ENCODE measurements around the gene NCAM1.

The NCAM1 gene

DNA sequence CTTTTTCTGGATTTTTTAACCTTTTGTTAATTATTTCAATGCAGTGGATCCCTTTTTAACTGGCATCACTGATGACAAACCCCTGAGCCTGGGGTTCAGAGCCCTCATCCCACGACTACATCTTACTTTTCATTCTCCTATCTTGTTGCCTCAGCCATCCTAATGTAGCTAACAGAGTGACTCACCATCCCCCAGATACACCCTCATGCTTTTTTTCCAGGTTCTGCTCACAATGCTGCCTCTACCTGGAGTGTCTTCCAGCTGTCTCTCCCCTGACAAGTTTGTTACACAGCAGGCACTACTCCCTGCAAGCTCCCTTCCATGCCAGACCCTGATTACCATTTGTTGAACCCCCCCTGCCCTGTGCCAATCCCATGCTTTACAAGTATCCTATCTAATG is 135.4 kb downstream of the NCAM1 start:
- DNase-seq = no peak

DNA sequence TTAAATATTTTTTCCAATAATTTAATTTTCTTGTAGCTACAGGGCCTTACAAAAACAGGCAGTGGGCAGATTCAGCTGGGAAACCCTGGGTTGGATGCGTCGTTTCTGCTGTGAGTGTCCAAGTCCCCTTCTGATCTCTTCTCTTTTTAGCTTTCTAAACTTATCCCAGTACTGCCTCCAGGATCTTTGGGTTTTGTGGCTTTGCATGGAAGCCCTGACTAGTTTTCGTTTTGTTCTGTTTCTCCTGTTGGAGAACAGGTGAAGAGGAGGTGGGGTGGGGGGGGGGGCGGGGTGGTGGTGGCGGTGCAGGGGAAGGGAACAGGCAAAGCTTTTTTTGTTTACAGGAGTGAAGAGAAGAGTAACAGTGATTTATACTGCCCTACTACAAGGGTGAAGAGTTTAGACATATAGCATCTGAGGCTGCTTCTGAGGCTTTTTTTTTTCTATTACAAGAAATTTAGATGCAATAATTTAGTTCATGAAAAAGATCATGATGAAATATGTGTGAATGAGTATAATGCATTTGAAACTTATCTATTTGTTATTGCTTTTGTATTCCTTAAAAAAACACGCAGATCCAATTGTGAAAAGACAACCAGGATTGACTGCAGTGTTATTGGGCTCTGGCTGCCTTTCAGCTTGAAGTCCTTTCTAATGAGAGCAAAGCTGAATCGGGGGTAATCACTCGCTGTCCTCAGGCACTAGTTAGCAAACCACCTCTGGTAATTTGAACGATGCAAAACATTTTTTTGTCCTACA is 142.9 kb downstream of the NCAM1 start:
- no peak for DNase-seq

DNA sequence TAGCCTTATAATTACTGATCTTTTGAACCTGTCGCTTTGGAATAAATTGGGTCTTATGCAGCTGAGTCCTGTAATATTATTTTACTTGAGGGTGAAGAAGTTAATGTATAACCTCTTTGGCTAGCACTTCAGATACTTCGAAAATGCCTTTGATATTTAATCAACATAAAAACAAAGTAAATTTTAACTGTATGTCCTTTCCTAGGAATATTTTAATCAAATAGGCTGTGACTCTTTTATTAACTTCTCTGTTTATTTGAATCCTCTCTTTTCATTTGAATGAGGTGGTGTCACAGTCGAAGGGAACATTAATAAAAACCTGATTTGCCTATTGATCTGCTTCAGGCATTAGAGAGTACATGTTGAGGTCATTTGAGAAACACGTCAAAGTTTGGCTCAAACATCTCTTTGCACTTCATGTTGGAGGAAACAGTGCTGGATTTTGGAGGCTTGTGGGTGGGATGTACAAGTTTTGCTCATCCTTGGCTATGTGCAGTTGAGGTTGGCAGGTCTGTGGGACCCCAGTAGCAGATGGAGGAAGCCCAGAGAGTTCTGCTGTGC is 143.6 kb downstream of the NCAM1 start:
- no peak for DNase-seq

GRCh38 chr11:113105592-113105991 is 144.4 kb downstream of the NCAM1 start:
- no peak for DNase-seq

GRCh38 chr11:113106507-113106906 is 145.3 kb downstream of the NCAM1 start:
- DNase-seq = no peak

- no peak for DNase-seq
Observed at GRCh38 chr11:113110046-113110445, 148.8 kb downstream of the NCAM1 start.

- DNase-seq = no peak
Observed at GRCh38 chr11:113111156-113111555, 149.9 kb downstream of the NCAM1 start.

- no peak for DNase-seq
Observed at GRCh38 chr11:113112307-113112706, 151.1 kb downstream of the NCAM1 start.

DNA sequence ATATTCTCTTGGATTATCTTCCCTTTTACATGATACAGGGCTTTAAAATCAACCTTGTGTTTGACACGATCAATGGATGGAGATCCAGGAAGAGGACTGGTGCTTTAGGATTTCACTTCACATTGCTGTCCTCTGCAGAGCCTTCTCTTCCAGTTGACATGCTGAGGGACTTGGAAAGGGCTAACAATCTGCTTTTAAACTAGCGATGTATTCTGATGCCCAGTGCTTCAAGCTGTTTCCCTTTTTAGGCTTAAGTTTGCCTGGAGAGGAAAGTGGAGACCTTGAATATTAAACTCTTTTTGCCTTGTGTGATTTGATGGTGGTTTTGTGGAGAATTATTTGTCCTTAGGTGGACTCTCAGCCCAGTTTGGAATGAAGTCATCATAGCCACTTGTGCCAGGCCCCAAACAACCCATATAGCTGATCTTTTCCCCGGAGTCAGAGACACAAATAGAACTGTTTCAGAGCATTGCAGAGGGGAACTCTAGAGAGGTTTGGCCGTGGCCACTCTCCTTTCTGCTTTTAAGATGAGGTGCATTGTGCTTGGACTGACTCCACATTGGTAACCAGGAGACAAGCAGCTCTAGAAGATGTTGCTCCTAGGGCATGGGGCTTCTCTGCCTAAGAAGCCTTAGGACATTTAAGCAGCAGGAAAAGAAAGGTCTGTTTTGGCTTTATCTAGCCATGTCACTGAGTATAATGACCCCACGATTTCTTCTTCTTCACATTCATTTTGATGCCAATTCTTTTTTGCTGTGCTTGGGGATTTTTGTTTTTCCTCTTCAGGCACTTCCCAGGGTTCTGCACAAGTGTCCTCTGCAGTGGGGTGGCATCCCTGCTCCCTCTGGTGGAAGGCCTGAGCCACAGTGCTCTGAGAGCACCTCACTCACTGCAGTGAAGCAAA is 152.8 kb downstream of the NCAM1 start:
- DNase-seq = no peak

DNA sequence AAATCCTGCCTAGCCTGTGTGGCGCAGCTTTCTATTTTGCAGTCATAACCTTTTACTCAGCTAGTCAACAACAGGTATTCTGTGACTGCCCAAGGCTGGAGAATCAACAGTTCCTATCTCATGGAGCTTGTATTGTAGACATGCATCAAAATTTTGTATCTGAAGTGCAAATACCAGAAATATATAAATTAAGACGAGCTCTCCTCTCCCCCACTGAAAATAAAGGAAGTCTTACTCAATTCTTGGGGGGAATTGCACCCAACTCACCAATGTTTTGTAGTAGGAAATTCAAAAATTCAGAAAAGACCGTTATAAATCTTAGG is 153.4 kb downstream of the NCAM1 start:
- DNase-seq = no peak

GRCh38 chr11:113118104-113118503 is 156.9 kb downstream of the NCAM1 start:
- DNase-seq = no peak

GRCh38 chr11:113119074-113119473 is 157.9 kb downstream of the NCAM1 start:
- no peak for DNase-seq

DNA sequence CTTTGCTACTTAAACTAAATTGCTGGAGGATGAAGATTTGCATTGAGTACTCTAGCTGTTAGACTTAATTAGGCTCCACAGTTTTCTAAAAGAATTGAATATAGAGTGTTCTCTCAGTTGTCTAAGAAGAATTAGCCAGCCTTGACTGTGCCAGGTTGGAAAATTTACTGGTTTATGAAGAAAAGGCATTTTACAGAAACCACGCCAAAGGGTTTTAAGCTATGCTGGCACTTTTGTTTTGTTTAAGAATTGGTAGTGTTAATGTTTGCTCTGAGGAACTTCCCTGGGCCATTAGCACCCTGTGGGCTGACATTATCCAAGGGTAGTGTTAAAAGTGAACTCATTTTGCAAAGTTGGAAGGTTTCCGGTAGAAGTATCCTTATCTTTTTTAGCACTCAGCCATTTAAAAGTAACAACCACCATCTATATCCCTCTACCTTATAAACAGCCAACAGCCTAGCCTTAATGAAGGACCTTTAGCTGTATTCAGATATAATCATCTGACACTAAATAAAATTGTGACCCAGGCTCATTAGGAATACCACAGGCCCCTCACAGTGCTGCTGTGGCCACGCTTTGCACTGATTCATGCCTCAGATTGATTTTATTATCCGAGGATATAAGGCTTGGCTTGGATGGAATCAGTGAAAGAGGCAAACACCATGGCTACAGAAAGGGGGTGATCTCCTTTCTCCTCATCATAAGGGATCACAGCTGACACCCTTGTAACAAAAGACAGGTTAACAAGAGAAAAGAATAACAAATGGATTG is 158.9 kb downstream of the NCAM1 start:
- no peak for DNase-seq

- DNase-seq = no peak
Observed at GRCh38 chr11:113121746-113122145, 160.5 kb downstream of the NCAM1 start.

GRCh38 chr11:113124006-113124405 is 162.8 kb downstream of the NCAM1 start:
- DNase-seq = no peak

DNA sequence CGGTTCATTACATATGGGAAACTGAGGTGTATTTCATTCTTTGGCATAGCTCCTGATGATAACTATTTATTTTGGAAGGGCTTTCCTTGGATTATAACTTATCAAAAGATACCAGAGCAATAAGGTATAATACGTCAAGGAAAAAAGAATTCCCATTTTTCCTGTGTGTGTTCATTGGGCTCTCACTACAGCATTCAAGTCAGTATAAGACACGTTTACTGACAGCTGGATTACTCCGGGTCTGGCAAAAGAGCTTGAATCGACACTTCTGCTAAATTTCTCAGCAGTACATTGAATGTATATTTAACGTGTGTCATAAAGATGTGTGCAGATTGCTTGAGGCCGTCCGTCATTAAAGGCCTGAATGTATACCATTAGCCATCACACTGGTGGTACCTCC is 163.4 kb downstream of the NCAM1 start:
- DNase-seq = no peak

DNA sequence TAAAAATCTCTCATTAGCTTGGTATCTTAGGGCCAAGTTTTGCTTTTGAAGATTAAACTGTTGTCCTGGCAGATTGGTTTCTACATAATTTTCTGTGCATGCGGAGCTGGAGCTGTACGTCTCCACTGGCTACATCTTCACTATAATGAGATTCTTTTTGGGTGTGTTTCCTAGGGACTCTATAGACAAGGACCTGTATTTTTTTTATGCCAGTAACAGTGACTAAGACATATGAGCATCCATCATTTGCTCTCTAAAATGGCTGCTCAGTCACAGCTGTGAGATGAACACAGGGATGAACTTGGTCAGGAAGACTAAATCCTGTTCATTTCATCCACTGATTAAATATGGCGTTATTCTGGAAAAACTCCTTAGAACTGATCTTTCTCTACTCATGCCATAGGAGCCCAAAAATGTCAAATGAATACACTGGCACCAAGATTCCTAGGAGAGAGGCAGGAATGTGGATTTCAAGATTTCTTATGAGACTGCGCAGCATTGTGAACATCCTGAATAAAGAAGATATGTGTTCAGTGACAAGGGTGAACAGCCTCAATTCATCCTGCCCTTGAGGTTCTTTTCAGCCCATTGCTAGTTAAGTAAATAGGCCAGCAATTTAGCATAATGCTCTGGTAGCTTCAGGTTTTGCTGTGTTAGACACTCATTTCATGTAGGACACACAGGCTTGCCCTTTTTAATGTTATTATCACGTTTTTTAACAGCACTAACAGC is 168.2 kb downstream of the NCAM1 start:
- DNase-seq = no peak

- no peak for DNase-seq
Observed at GRCh38 chr11:113131036-113131775, 170.0 kb downstream of the NCAM1 start.

GRCh38 chr11:113133071-113133470 is 171.9 kb downstream of the NCAM1 start:
- DNase-seq = no peak

GRCh38 chr11:113134626-113135025 is 173.4 kb downstream of the NCAM1 start:
- no peak for DNase-seq

DNA sequence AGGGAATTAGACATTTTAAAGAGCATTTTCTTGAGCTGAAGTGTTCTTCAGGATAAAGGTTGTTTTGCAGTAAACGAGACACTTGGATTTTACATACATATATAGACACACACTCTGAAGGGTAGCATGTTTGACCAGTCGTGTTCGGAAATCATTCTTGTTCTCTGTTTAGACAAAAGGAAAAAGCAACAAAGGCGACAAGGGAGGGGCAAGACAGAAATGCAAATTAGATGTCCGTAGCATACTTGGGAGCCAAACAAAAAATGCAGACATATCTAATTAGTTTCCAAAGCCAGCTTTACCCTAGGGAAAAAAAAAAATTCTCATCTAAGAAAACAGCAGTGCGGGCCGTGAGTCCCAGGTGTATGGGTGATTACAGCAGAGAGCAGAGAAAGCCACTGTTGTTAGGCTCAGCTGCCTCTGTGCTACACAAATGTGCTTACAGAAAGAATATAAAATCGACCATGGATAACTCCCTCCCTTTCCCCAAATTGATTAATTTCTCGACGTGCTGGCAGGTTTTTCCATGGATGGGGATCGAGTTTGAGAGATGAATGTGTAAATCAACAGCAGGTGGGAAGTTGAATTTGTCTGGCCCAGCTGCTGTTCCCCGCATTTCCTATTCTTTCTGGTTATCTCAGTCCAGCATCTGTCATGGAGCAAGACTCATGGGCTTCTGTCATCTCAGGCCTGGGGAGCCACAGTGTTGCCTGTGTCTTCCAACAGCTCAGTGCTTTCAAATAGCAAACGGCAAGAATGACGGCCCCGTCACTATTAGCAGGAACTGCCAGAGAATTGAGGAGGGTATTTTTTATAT is 176.7 kb downstream of the NCAM1 start:
- no peak for DNase-seq

All from CD4-positive, alpha-beta T cell treated with Interleukin-17A for 4 hours (primary cell).